ENCODE data around the gene RPS19BP1.

The RPS19BP1 gene, protein sequence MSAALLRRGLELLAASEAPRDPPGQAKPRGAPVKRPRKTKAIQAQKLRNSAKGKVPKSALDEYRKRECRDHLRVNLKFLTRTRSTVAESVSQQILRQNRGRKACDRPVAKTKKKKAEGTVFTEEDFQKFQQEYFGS

DNA sequence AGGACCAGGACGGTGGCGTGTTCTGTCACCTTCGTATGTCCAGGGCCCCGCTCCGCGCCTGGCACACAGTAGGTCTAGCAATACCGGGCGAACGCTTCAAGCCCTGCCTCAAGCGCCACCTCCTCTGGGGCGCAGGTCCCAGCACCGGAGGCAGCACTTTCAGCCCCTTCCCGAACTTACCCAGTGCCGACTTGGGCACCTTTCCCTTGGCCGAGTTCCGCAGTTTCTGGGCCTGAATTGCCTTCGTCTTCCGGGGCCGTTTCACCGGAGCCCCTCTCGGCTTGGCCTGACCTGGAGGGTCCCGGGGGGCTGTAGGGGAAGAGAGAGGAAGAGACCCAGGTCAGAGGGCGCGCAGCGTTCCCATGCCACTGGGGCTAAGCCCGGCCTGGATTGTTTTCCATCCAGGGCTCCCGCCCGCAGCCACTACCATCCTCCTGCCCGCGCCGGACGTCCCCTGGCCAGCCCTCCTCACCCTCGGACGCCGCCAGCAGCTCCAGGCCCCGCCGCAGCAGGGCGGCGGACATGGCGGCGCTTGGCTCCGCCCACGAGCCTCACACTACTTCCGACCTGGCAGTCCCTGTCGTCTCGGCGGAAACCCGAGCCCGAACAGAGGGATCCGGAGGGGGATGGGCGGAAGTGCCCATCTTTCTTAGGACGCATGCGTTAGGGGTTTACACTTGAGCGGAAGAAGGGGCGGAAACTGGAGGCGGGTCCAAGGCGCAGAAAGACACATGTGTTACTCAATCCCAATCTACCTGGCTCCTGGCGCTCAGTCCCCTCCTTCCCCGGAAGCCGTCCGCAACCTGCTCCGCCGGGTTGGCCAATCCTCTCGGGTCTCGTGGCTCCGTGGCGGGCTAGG, at the start of gene RPS19BP1:
TSS of gene RPS19BP1 (minus strand) at position 534 of the 859 bp plus-strand sequence. CDS start at position 524, 10 bp downstream.
- peak; percentile 96 for DNase-seq (ENCODE audit: low spot score)

DNA sequence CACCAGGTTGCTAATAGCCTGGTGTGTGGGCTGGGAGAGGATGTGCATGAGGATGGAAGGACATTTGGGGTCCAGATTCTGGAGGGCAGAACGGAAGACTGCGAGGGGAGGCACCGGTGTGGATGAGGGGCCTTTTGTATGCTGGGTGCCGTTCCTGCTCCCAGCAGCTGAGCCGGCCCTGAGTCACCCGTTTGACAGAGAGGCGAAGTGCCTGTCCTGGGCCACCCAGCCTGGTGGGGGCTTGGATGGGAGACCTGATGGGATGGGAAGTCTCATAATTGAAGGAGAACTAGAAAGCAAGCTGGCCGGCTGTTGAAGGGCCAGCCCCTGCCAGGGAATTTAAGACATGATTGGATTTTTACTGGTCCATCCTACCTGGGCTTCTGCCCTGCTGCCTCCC, 48.8 kb upstream of the RPS19BP1 start:
- DNase-seq (ENCODE audit: low spot score): no peak

DNA sequence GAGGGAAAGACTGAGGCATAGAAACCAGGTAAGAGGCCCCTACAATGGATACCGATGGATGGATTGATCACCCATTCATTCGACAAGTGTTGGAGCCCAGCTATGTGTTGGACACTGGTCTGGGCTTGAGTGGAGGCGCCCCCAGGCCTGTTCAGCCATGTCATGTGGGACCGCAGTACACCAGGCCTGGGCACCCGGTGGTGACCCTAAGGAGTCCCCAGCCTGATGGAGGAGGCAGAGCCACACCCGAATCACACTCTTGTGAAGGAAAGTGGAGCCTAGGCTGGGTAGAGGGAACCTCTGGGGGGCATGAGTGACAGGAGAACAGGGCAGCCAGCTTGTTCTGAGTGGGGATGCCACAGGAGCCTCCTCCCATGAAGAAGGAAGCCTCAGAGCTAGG, 48.2 kb upstream of the RPS19BP1 start:
- DNase-seq (ENCODE audit: low spot score): no peak

DNA sequence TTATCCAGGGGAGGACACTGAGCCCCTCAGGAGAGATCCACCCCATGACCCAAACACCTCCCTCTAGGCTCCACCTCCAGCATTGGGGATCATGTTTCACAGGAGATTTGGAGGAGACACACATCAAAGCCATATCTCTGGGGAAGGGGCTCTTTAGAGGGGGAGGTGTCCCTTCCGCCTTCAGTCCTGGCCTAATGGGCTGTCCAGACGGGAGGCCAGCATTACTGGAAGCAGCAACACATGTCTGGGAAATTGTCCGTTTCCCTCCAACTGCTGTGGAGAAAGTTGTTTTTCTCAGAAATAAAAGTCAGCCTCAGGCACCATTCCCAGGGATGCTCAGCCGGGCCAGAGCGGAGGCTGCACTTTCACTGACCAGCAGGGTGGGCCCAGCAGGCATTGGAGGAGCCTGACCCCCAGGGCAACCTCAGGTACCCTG, 47.5 kb upstream of the RPS19BP1 start:
- no peak for DNase-seq (ENCODE audit: low spot score)

DNA sequence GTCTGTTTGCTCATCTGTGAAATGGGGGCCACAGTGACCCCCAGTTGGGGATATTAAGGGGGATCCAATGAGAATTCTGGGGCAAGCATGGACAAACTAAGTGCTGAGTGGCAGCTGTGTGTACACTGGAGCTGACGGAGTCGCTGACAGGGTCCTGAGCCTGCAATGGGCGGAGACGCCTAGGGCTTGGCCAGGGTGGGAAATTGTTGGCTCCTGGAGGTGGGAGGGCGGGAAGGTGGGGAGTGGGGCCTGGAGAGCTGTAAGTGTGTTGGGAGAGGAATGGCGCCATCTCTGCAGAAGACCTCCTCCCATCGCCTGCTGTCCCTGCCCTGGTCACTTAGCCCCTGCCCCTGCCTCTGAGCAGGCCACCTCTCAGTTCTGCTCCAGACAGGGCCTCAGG, 45.4 kb upstream of the RPS19BP1 start:
- no peak for DNase-seq (ENCODE audit: low spot score)

DNA sequence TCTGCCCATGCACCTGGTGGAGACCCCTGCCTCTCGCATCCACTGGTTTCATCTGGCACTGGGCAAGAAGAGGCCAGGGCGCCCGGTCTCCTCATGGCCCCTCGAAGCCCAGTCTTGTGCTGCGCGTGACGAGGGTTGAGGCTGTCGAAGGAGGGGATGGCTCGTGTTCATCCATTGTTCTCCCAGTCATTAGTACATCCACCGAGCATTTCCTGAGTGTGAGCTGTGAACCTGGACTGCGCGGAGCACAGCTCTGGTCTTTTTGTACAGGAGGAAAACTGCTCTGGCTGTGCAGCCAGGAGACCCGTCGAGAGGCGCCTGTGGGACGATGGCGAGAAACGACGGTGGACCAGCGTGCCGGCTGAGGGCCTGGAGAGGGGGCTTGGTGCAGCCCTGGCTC, 44.8 kb upstream of the RPS19BP1 start:
- no peak for DNase-seq (ENCODE audit: low spot score)

DNA sequence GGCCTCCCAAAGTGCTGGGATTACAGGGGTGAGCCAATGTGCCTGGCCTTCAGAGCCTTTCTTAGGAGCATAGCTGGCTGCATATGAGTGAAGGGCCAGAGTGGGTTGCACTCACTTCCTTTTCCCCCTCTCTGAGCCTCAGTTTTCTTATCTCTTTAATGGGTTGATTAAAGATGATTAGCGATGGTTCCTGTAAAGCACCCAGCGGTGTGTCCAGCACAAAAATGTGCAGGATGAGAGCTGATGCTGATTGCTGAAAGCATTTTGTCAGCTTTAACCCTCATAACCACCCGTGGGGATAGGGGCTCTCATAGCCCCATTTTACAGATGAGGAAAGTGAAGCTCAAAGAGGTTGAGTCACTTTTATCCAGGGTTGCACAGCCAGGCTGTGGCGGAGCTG, 43.5 kb upstream of the RPS19BP1 start:
- no peak for DNase-seq (ENCODE audit: low spot score)

DNA sequence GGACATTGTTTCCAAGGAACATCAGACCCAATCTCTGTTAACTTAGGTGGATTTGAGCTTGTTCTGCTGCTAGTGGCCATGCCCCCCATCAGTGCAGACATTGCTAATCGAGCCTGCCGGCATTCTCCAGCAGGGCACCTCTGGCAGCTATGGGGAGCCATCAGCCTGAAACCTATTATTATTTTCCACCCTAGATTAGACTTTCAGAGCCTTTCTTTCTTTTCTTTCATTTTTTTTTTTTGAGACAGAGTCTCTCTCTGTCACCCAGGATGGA, 42.9 kb upstream of the RPS19BP1 start:
- no peak for DNase-seq (ENCODE audit: low spot score)

DNA sequence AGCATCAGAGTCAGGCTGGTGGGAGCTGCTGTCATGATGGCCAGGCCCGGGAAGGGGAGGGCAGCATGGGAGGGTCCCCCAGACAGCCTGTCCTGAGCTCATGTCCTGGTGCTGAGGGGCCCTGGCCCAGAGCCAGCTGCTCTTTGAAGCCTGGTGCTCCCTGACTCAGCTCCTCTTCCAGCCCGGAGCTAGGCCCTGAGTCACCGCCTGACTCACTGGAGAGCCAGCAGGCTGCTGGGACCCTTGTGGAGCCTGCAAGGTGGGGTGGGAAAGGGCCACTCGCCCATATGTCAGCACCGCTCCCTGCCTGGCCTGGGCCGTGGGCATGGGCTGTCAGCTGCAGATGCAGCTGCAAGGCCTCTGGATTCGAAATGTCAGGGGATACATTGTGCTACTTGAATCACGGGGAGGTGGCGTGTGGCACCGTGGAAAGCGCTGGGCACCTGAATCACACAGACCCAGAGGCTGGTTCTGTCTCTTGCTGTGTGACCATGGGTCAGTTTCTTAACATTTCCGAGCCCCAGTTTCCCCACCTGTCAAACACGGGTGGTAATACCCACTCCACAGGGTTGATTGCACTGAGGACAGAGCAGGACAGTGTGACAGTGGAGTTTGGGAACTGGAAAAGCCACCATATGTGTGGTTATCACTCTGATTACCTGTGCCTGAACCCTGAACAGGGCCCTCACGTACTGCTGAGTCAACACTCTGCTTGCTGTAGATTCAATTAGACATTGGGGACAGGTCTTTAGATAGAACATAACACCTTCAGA, 42.4 kb upstream of the RPS19BP1 start:
- peak; percentile 88 for DNase-seq (ENCODE audit: low spot score)

DNA sequence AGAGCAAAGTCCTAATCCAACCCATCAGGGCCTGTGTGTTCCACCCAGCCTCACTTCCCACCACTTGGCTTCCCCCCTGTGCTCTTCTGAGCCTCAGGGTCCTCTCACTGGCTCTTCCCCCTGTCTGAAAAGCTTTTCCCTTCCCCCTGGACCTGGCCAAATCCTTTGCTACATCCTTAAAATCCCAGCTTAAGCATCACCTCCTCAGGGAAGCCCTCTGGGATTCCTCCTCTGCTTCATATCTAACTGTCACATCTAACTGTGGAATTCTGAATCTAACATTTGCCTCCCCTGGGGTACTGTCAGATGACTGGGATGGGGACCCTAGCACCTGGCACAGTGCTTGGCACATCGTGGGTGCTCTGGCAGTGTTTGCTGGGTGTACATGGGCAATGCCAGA, 39.0 kb upstream of the RPS19BP1 start:
- DNase-seq (ENCODE audit: low spot score): no peak

DNA sequence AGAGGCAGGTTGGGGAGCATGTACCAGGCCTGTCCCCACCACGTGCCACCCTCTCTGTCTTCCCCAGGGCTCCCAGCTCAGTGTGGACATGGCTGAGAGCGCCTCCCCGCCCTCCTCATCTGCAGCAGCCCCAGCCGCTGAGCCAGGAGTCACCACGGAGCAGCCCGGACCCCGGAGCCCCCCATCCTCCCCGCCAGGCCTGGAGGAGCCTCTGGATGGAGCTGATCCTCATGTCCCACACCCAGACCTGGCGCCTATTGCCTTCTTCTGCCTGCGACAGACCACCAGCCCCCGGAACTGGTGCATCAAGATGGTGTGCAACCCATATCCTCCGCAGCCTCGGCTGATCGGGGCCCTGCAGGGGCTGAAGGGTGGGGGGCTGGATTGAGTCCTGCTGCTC, 38.1 kb upstream of the RPS19BP1 start, which contains the start of gene CACNA1I:
TSS of gene CACNA1I (plus strand) at position 89 of the 400 bp plus-strand sequence. CDS start at position 89, 0 bp downstream.
- DNase-seq (ENCODE audit: low spot score): no peak

DNA sequence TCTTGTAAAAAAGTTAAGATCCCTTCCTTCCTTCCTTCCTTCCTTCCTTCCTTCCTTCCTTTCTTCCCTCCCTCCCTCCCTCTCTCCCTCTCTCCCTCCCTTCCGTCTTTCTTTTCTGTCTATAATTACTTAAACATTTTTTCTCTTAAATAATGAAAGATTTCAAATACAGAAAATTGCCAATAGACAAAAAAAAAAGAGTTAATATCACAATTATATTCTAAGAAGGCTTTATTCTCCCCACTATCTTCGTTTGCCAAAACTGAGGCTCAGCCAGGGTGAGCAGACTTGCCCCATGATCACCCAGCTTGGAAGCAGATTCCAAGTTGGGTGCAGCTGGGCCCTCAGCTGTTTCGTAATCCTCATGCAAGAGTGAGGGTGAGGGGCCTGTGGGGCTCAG, 37.7 kb upstream of the RPS19BP1 start:
- no peak for DNase-seq (ENCODE audit: low spot score)

DNA sequence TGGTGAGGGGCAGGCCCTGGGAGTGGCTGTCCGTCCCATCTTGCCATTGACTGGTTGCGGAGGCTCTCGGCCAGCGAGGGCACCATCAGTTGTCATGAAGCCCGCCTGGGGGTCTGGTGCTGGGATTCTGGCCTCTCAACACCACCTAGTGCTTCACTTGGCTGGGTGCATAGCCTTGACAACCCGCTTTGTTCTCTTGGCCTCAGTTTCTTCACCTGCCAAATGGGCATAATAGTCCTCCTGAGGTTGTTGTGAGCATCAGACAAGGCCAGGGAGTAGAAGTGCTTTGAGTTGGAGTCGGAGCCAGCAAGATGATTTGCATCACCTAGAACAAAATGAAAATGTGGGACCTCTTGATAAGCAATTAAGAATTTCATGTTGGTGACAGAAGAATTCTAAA, 36.5 kb upstream of the RPS19BP1 start:
- no peak for DNase-seq (ENCODE audit: low spot score)

DNA sequence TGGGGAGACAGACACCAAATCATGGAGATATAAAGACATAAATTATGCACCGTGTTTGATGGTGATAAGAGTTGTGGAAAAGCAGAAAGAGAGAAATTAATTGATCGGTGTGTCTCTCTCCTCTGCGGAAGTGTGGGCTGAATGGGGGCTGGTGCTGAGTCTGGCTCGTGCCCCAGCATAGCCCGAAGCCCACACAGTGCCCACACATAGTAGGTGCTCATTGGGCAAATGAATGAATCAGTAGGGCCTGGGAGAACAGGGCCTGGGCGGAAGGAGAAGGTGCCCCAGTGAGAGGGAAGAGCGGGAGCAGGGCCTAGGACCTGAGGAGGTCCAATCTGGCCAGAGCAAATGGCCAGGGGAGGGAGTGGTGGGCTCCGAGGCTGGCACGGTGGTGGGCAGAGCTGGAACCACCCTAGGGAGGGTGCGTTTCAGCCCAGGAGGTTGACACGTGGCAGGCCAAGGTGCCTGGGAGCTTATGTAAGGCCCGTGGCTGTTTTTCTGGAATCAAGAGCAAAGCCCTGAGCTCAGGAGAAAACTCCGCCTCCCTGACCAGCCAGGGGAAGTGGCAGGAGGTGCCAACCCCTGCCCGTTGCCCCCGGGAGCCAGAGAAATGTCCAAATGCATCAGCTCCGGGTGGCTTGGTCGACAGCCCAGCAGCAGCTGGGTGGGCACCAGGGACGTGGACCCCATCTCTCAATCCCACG, 35.9 kb upstream of the RPS19BP1 start:
- no peak for DNase-seq (ENCODE audit: low spot score)

DNA sequence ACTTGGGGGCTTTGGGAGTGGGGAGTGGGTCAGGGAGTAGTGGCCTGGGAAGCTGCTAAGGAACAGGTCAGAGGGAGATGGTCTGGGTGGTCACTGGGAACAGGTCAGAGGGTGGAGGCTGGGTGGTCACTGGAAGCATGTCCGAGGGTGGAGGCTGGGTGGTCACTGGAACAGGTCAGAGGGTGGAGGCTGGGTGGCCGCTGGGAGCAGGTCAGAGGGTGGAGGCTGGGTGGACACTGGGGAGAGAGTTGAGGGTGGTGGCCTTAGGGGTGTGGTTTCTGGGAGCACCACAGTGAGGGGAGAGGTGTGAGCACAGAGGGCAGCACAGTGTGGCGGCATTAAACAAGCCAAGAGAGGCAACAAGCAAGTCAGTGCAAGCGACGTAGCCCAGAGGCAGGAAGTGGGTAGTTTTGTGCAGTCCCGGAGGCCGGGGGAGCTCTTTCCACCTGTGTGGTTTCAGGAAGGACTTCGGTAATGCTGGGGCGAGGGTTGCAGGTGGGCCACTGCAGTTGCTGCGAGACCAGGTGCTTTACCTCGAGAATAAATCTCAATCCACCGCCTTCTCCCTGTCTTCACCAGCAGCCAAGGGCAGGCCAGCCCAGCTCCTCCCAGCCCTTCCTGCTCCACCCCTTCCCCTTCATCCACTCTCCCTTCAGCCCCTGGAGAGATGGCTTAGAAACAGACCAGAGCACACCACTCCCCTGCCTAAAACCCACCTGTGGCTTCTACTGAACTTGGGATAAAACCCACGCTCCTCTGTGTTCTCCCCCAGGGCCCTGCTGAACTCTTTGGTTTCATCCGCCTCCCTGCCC, 34.8 kb upstream of the RPS19BP1 start:
- no peak for DNase-seq (ENCODE audit: low spot score)

DNA sequence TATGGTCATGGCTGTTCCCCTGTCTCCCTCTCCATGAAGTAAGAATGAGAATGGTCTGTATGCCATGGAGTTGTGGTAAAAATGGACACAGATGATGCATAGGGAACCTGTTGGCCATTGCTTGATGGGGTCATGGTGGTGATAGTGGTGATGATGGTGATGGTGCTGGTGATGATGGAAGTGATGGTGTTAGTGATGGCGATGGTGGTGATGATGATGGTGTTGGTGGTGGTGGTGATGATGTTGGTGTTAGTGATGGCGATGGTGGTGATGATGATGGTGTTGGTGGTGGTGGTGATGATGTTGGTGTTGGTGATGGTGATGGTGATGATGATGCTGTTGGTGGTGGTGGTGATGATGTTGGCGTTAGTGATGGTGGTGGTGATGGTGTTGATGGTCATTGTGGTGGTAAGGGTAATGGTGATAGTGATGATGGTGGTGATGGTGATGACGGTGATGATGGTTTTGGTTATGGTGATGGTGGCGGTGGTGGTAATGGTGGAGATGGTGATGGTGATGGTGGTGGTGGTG, 32.9 kb upstream of the RPS19BP1 start:
- no peak for DNase-seq (ENCODE audit: low spot score)

DNA sequence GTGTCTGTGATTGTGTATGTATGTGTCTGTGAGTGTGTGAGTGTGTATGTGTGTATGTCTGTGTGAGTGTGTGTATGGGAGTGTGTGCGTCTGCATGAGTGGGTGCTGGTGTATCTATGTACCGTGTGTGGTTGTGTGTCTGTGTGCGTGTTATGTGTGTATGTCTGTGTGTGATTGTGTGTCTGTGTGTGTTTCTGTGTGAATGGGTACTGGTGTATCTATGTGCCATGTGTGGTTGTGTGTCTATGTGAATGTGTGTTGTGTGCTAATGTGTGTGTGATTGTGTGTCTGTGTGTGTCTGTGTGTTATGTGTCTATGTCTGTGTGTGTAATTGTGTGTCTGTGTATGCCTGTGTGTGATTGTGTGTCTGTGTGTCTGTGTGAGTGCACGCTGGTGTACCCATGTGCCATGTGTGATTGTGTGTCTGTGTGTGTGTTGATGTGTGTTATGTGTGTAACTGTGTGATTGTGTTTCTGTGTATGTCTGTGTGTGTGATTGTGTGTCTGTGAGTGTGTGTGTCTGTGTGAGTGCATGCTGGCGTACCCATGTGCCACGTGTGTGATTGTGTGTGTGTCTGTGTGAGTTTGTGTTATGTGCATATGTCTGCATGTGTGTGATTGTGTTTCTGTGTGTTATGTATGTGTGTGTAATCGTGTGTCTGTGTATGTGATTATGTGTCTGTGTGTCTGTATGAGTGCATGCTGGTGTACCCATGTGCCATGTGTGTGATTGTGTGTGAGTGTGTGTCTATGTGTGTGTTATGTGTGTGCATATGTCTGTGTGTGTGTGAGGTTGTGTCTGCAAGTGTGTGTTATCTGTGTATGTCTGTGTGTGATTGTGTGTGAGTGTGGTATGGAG, 31.3 kb upstream of the RPS19BP1 start:
- DNase-seq (ENCODE audit: low spot score): no peak

DNA sequence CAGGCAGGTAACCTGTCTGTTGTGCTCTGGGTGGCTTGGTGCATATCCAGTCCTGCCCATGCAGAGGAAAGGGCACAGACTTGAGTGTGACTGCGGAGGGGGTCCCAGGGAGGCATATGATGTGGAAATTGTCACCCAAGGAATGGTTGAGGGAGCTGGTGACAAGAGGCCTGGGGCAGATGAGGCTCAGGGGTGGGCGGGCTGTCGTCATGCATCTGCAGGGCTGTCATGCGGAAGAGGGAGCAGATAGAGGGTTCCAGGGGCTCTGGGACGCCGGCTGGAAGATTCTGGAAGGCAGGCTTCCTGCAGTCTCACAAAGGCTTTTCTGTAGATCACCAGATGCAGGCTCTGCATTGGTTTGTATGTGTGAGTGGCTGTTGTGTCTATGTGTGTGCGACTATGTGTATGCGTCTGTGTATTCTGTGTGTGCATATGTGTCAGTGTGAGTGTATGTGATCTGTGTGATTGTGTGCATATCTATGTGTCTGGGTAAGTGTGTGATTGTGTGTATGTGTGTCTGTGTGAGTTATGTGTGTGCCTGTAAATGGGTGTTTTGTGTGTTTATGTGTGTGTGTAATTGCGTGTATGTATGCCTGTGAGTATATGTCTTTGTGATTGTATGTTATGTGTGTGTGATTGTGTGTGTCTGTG, 30.4 kb upstream of the RPS19BP1 start:
- no peak for DNase-seq (ENCODE audit: low spot score)

DNA sequence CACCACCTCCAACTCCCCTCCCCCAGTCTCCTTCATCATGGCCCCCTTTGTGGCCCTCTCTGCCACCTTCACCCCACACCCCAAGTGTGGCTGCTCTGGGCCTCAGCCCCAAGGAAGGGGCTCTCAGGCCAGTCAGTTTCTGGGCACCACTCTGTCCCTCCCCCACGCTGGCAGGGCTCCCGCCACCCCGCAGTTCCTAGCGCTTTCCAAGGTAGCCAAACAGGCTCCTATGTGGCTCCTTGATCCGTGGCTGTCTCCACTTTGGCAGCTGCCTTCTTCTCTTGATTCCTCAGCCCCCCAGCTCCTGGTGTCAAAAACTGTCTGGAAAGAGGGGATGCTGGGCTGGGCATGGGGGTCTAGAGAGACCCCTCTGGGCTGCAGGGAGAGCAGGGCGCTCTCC, 27.6 kb upstream of the RPS19BP1 start:
- no peak for DNase-seq (ENCODE audit: low spot score)

Measured in AG20443 (cell line).